BJ (cell line): Measurements from ENCODE around the gene ZNF444. TPM values are rescaled to one million over a fixed set of nuclear protein-coding genes. Genes with fewer than 3 reads are reported as not detected.

ENCODE experiments used
- CTCF ChIA-PET: fragments of 350-600 bp; formaldehyde crosslinking; extraction: SDS; loops from one replicate; lab custom pipeline; 2021; ENCODE audit warnings: antibody characterized with exemption, inconsistent platforms; lab: Yijun Ruan, JAX
- POLR2A ChIA-PET: fragments of 300-600 bp; sonication (Branson Sonifier 250); formaldehyde crosslinking; extraction: SDS; loops from one replicate; lab custom pipeline; 2021; ENCODE audit warnings: antibody characterized with exemption; lab: Charles Lee
- DNase-seq: peaks from one replicate; pipeline ENCODE4 v3.0.0-alpha.2; 2011; ENCODE audit warnings: low read depth
- H3K27me3 ChIP-seq: 2 replicates; pipeline ENCODE4 v1.6.0; 2011; ENCODE audit warnings: low read length; ENCODE audit not compliant: control insufficient read depth, insufficient read depth
- H3K36me3 ChIP-seq: 2 replicates; pipeline ENCODE4 v1.5.1; 2011; ENCODE audit warnings: low read length; ENCODE audit not compliant: control insufficient read depth, insufficient read depth
- H3K4me3 ChIP-seq: 2 replicates; pipeline ENCODE4 v1.5.1; 2011; ENCODE audit warnings: low read depth, mild to moderate bottlenecking, control low read depth, low read length
- CTCF ChIP-seq: IDR thresholded peaks from 2 replicates; pipeline ENCODE4 v1.5.1; 2011; ENCODE audit warnings: low read depth, mild to moderate bottlenecking, control low read depth, inconsistent platforms, low read length, moderate library complexity; ENCODE audit not compliant: insufficient read depth
- polyA plus RNA-seq: library from polyadenylated mRNA; depleted of rRNA; stranded (reverse); fragments of >200 nt; gene quantifications from 2 replicates; pipeline ENCODE4 v1.2.3, GENCODE V29; 2011

ZNF444 gene
- polyA plus RNA-seq, 1 experiment, result 11.5 TPM

- Histone ChIP-seq H3K36me3 (peaks cover 4% of the 10 kb centered on the region; the same call in 1 of the 2 replicates), H3K4me3 (no peak overlapping the region), H3K27me3 (no peaks in the 10 kb centered on the region)
- ChIA-PET CTCF (no interaction called here), POLR2A (no interaction called here)
- no peak for TF ChIP-seq CTCF
- no peak for DNase-seq
Measured at GRCh38 chr19:56115490-56115889, 25.6 kb upstream of the ZNF444 start.

GRCh38 chr19:56116606-56117005 lies 24.5 kb upstream of the ZNF444 start:
- peaks cover 4% of the 10 kb centered on the region; the same call in 1 of the 2 replicates for H3K36me3 ChIP-seq
- POLR2A ChIA-PET, result no interaction called here
- no peaks in the 10 kb centered on the region for H3K27me3 ChIP-seq
- DNase-seq, result no peak
- no peak for TF ChIP-seq CTCF
- CTCF ChIA-PET, result no interaction called here
- no peak overlapping the region for H3K4me3 ChIP-seq

GRCh38 chr19:56117376-56117884 lies 23.7 kb upstream of the ZNF444 start:
- CTCF ChIA-PET, result no interaction called here
- Histone ChIP-seq H3K36me3 (peaks cover 4% of the 10 kb centered on the region; the same call in 1 of the 2 replicates), H3K27me3 (no peaks in the 10 kb centered on the region), H3K4me3 (no peak overlapping the region)
- no peak for DNase-seq
- no peak for TF ChIP-seq CTCF
- POLR2A ChIA-PET, result no interaction called here

GRCh38 chr19:56117889-56118288 lies 23.2 kb upstream of the ZNF444 start:
- CTCF ChIA-PET, result no interaction called here
- DNase-seq, result no peak
- TF ChIP-seq CTCF, result no peak

GRCh38 chr19:56118666-56119581 lies 22.2 kb upstream of the ZNF444 start:
- no peak for DNase-seq
- no peak for TF ChIP-seq CTCF
- H3K4me3 ChIP-seq, result peak overlapping the region; percentile 86; the same call in 1 of the 2 replicates
- no peaks in the 10 kb centered on the region for H3K27me3 ChIP-seq
- POLR2A ChIA-PET, result no interaction called here
- H3K36me3 ChIP-seq, result peaks cover 4% of the 10 kb centered on the region; the same call in 1 of the 2 replicates
- CTCF ChIA-PET, result no interaction called here

More at GRCh38 chr19:56117889-56118288, 23.2 kb upstream of the ZNF444 start:
- H3K36me3 ChIP-seq, result peaks cover 4% of the 10 kb centered on the region; the same call in 1 of the 2 replicates
- POLR2A ChIA-PET, result no interaction called here
- no peak overlapping the region for H3K4me3 ChIP-seq
- H3K27me3 ChIP-seq, result no peaks in the 10 kb centered on the region
